Daoy (cell line): Measurements from ENCODE around the gene LIPG. TPM values are rescaled to one million over a fixed set of nuclear protein-coding genes. Genes with fewer than 3 reads are reported as not detected.
A peak's percentile ranks its signal among the peaks of the same experiment; 100 is the strongest.
"Not testable (repeated sequence)": the region's sequence is repeated elsewhere in the genome, so short reads cannot be mapped to it uniquely, and the experiment has no call there.

ENCODE experiments used
- DNase-seq: peaks from one replicate; pipeline ENCODE4 v3.0.0-alpha.2; 2015; ENCODE audit warnings: low read depth
- total RNA-seq: library from RNA; depleted of rRNA; stranded (reverse); fragments of >200 nt; shearing (Covaris generic); gene quantifications from 2 replicates; pipeline ENCODE4 v1.2.3, GENCODE V29; 2014

The LIPG gene
- total RNA-seq, 1 experiment from 2014 or later, result 32.6 TPM

DNA sequence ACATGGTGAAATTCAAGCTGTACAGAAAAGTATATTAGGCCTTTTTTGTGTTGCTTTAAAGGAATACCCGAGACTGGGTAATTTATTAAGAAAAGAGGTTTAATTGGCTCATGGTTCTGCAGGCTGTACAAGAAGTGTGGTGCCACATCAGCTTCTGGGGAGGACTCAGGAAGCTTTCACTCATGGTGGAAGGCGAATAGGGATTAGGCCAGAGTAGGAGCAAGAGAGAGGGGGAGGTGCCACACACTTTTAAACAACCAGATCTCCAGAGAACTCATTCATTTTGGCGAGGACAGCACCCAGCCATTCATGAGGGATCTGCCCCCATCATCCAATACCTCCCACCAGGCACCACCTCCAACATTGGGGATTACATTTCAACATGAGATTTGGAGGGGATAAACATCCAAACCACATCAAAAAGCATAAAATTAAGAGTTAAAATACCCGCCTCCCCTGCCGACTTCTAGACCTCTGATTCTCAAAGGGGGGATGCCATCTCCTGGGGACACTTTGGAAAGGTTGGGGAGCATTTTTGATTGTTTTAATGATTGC lies 15.1 kb upstream of the LIPG start:
- no peak for DNase-seq

DNA sequence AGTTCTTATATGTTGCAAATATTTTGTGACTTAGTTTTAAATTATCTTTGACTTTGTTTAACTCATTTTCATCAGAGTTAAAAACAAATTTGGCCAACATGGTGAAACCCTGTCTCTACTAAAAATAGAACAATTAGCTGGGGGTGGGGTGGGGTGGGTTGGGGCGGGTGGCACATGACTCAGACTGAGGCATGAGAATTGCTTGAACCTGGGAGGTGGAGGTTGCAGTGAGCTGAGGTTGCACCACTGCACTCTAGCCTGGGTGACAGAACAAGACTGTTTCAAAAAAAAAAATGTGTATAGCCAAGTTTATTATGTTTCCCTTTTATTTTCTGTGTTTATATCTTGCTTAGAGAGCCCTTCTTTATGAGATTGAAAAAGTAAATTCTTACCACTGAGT lies 14.2 kb upstream of the LIPG start:
- peak; percentile 34 for DNase-seq

DNA sequence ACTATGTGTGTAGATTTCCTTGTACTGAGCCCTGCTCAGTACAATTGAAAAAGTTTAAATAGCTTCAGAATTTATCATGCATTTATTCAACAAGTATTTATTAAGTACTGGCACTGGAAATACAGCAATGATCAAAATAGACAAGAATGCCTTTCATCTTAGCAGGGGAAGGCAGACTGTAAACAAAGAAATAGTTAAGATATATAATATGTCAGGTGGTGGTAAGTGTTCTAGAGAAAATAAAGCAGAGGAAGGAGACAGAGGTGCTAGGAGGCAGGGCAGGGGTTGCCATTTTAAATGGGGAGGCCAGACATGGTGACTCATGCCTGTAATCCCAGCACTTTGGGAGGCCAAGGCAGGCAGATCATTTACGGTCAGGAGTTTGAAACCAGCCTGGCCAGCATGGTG lies 13.6 kb upstream of the LIPG start:
- peak; percentile 60 for DNase-seq

DNA sequence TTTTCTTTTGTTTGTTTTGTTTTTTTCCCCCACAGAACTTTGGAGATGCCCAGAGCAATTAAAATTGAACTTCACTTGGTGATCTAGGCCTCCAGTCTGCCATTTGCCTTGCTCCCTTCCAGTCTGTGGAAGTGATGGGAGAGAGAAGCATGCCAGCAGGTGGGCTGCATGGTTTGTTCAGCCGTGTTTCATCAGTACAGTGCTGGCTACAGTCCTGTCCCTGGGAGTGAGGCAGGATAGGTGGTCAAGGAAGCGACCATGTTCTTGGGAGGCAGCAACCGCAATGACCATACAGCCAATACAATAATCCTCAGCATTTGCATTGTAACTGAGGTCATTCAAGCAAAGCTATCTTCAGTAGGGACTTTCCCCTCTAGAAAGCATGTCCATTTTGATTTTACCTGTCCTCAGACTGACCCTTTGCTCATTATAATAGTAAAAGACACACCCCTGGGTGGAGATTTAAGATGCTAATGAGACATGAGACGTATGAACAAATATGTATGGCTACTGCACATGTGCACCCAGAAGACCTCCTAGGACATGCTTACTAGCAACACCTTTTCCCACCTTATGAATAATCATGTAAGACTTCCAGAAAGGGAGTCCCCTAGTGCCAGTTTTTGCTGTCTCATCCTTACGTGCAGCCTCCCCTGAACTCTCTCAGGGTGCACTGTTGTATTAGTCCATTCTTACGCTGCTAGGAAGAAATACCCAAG lies 11.1 kb upstream of the LIPG start:
- DNase-seq, result no peak

DNA sequence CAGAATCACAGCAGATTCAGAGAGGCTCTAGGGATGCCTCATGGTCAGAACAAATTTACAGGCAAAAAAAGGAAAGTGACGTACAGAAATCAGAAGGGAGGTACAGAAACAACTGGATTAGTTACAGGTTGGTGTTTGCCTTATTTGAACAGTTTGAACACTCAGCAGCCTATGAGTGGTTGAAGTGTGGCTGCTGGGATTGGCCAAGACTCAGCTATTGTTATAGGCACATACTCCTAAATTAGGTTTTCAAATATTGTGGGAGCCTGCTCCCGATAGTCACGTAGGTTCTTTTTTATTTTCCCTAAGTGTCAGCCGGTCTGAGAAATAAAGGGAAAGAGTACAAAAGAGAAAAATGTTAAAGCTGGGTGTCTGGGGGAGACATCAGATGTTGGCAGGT lies 8.9 kb upstream of the LIPG start:
- no peak for DNase-seq

DNA sequence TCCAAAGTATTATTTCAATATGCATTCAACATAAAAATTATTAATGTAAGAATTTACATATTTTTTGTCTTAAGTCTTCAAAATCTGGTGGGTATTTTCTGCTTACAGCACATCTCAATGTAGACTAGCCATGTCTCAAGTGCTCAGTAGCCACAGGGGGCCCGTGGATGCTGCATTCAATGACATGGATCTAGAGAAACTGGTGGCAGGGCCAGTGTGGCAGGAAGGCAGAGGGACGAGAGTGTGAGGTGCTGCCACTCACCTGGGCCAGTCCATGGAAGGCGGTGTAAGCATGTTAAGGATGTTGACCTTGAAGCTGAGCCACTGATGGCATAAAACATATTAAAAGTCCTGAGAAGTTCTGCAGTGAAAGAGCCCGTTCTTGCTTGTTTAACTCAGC lies 6.2 kb upstream of the LIPG start:
- no peak for DNase-seq

DNA sequence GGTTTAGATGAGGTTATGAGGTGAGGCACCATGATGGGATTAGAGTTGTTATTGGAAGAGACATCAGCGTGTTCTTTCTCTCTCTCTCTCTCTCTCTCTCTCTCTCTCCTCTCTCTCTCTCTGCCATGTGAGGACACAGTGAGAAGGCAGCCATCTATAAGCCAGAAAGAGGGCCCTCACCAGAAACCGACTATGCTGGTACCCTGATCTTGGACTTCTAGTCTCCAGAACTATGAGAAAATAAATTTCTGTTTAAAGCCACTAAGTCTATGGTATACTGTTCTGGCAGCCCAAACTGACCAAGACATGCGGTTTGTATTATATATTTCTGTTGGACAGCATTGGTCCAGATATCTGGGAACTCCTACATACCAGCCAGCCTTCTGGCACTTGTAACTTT lies 3.5 kb upstream of the LIPG start:
- no peak for DNase-seq

DNA sequence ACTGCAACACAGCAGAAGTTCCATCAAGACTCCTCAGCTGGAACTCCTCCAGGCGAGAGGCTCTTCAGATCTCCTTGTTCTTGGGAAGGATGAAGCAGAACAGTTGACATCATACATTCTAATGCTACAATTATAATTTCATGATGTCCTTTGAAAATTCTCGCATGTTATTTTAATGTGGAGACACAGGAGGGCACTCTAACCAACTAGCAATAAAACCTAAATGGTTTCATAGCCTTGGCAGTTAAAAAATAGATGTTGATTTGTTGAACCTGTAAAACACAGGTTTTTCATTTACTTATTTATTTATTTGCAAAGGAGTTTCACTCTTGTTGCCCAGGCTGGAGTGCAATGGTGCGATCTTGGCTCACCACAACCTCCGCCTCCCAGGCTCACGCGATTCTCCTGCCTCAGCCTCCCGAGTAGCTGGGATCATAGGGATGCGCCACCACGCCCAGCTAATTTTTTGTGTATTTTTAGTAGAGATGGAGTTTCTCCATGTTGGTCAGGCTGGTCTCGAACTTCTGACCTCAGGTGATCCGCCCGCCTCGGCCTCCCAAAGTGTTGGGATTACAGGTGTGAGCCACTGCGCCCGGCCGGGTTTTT lies 2.4 kb upstream of the LIPG start:
- DNase-seq, result not testable (repeated sequence)

DNA sequence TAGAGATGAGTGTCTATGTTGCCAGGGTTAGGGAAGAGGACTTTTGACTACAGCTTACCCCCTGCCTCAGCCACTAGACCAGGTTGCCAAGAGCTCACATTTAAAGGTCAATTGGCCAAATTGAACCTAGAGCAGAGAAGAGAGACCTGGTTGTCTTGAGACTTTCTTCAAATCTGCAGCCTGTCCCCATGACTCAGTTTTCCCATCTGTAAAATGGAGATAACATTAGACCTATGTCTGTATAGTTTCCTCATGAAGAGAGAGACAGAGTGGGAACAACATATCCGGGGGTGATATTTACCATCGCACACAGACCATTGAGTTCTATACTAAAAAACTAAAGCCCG lies 1.6 kb upstream of the LIPG start:
- no peak for DNase-seq

DNA sequence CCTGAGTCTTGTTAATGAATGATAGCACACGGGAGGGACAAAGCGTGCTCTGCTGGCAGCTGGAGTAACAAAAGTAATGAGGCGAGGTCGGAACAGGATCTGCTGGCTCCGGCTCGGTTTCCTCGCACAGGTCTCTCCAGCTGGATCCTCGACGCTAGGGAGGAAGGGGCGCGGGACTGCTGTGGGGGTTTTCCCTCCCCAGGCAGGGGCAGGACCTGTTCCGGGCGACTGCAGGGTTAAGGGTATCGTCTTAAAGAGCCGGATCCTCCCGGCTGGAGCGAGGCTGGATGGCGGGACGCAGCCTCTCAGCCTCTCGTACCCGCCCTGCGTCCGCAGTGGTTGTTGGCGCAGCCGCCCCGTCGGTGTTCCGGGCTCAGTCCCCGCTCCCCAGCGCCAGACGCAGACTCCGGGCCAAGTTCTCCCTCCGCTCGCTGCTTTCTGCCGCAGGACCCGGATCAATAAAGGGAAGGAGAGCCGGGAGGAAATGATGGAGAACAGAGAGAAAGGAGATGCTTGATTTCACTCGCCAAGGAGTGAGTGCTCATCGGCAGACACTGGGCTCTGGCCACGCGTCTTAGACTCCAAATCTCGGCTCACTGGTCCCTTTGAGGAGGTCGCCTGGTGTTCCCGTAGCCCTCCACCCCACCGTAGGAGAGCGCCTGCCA lies 1.1 kb upstream of the LIPG start:
- DNase-seq, result peak; percentile 47

DNA sequence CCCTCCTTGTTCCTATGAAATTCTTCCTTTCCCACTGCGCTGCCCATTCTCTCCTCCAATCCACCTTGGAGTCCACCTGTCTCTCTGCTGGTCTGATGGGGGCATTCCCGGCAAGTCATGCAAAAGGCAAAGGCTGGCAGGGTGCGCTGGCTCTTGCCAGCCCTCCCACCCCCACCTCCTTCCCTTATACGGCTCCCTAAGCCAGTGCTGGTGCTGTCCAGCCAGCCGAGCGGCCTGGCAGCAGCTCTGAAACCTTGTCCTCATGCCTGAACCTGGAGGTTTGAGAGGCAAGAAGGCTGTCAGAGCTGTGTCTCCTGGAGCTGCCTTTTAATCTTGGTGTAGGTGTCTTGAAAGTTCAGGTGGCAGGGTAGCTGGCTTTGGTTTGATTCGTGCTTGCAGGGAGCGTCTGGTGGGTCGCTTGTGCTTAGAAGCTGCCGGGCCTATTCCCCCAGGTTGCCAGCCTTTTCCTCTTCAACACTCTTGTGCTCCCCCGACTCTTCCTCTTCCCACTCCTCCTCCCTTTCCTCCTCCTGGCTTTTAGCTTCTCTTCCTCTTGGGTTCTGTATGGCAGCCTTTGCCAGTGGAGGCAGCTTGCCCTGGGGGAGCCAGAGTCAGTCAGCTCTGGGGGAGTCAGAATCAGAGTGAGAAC lies 748 bp downstream of the LIPG start:
- peak; percentile 30 for DNase-seq

DNA sequence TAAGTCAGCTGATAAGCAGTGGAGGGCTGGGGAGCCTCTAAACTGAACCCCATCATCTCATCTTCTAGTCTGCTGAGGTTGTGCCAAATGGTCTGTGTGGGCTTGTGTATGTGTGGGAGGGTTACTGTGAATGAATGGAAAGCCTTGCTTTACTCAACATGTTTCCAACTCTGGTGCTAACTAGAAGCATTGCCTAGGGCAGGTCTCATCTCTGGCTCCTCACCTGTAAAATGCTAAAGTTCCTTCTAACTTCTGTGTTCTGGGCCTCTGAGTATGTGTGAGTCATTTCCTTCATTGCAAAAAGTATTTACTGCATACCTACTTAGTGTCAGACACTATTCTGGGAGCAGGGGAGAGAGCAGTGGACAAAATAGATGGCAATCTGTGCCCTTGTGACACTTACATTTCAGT lies 1.3 kb downstream of the LIPG start:
- peak; percentile 25 for DNase-seq

DNA sequence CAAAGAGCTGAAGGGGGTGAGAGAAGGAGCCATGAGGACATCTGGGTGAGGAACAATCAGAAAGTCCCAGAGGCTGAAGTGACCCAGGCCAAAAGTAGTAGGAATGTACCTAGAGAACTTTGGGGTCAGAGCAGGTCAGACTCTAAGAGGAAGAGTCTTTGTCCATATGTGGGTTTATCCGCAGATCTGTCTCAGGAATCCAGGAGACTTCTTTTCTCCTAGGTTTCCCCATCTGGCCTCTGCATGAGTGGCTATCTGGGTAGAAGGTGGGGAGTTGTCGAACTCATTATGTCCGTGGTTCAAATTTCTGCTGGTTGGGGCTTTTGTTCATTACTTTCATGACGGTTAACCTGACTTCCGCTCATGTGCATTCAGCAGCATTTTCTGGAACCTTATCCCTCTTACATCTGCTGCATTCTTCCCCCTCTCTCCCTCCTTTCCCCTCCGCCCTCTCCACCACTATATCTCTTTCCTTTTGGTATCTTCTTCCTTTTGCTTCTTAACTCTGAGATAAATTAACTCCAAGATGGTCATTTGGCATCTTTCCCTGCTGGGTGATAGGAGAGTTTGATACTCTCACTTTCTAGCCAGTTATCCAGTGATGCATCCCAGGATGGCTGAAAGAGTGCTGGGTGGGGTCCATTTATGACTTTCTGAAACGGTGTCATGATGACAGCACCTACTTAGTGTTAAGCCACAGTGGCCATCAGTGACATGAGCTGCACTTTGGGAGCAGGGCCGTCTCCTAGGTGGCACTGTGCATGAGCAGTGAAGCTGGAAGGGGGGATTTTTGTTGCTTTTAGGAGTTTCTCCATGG lies 2.1 kb downstream of the LIPG start:
- peak; percentile 11 for DNase-seq

DNA sequence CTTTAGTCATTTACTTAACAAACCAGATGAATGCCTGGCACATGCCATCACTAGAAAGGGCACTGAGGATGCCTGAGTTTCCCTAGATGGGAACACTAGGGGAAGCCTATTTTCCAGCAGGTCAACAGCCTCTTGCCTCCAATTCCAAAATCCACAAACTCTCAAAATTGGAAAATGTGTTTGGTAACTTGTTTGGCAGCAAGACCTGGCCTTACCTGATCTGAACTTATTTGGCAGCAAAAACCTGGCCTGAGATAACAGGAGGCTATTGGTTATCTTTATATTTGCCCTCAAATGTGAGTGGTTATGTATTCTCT lies 2.6 kb downstream of the LIPG start:
- no peak for DNase-seq

DNA sequence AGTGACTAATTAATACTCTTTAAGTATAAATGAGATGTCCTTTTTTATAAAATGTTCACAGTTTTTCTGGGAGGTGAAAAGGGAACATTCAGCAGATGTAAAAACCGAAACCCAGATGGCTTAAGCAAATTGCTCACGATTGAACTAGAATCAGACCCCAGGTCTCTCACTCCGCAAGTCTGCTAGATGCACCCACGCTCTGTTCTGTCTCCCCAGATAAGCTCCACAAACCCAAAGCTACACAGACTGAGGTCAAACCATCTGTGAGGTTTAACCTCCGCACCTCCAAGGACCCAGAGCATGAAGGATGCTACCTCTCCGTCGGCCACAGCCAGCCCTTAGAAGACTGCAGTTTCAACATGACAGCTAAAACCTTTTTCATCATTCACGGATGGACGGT lies 3.2 kb downstream of the LIPG start:
- DNase-seq, result no peak

DNA sequence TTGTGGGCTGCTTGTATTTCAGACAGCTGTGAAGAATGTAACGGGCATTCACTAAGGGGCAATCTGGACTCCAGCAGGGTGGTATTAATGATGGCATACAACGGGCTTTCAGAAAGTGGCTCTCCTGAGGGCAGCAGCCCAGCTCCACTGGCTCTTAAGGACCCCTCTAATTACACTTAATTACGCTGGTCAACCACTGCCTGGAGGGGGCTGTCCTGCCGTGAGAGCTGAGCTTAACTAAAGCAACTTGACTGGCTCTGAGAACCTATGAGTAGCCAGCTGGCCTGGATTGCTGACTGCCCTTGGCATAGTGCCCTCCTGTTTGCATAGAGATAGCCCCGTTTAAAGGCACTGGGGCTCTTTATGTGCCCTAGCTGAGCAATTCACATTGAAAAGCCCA lies 3.8 kb downstream of the LIPG start:
- peak; percentile 45 for DNase-seq

DNA sequence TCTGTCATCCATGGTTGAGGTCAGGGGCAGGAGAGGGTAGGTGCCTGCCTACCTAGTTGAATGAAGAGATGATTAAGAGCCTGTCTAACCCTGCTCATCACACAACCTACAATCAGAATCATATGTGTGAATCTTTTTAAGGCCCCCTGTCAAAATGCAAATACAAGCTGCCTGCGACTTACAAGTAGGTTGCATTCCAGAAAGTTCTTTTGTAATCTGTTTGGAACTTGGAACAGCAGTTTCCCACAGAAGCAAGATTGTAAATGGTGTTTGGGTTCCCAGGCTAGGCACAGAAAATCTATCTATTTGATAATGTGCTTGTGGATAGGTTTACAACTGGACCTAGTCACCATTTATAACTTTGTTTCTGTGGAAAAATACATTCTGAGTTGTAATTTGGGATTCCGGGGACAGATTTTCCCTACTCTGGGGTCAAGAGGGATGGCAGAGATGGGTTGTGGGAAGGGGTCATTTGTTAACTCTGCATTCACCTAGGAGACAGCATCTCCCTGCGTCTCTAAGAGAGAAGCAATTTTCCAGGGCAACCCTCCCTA lies 4.4 kb downstream of the LIPG start:
- DNase-seq, result no peak

DNA sequence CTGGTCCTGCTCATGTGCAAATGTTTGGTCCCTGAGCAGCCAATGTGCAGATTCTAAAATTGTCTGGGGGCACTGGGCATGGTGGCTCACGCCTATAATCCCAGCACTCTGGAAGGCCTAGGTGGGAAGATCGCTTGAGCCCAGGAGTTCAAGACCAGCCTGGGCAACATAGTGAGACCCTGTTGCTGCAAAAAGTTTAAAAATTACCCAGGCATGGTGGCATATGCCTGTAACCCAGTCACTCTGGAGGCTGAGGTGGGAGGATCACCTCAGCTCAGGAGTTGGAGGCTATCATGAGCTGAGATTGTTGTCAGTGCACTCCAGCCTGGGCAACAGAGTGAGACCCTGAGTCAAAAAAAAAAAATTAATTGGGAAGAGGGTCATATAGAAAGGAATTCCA lies 5.1 kb downstream of the LIPG start:
- no peak for DNase-seq

DNA sequence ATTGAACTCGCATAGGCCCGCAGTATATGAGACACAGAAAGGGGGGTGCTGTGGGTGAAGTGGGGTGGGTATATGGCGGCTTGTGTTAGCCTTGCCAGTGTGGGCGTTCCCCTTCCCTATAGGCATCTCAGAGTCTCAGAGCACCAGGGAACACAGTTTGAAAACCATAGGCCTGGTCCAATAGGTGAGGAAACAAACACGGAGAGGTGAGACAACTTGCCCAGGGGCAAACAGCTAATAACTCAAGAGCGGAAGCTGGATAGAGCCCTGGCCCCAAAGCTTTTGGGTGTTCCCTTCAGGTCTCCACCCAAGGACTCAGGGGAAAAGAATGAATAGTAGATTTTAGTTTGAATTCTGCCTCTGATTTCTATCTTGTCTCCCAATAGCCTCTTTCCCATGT lies 7.9 kb downstream of the LIPG start:
- DNase-seq, result no peak

DNA sequence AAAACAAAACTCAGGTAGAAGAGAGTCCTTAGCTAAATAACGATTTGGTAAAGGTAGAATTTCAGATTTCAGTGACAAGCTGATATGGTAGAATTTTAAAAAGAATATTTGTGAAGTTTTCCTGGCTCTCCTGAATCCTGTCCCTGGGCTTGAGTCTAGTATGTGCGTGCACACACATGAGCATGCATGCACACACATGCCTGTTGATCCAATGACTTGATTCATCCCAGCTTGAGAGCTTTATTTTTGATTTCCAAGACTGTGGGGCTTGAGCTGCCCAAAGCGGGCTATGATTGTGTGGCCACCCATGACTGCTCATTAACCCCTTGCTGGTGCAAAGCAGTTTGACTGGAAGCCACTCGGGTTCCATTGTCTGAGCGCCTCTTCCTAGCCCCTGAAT lies 9.0 kb downstream of the LIPG start:
- no peak for DNase-seq

DNA sequence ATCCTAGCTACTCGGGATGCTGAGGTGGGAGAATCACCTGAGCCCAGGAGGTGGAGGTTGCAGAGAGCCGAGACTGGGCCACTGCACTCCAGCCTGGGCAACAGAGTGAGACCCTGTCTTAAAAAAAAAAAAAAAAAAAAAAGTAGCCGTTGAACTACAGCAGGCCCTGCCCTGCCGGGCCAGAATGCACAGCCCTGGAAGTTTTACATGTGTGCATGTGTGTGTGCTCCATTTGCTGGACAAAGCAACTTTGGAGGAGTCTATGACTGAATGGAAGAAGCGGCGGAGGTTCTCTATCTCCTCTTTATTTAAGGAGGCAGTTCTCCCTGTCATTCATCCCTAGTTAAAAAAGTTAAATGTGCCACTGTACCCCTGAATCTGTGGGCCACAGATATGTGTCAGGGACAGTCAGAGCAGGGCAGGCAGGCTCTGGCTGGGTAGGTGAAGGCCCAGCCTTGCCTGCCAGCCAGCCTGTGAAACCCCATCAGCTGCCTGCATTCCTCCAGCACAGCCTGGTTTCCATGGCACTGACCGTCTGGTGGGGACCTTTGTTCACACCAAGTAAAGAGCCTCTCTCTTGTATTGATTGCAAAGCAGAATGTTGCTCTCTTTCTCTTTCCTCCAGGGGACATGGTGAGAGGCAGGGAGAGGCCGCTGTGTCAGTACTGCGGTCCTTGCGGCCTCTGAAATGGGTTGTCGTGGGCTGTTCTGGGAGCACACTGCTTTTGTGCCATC lies 10.9 kb downstream of the LIPG start:
- DNase-seq, result no peak
